K562 (cell line): ENCODE measurements around the gene ANO9. TPM values are rescaled to one million over a fixed set of nuclear protein-coding genes. Genes with fewer than 3 reads are reported as not detected.

Experiments used
- ATF6 ChIP-seq: sonication (generic); formaldehyde crosslinking; IDR thresholded peaks from 2 replicates; pipeline ENCODE4 v1.4.0; 2020; ENCODE audit warnings: mild to moderate bottlenecking, missing genetic modification reagents
- CCNT2 ChIP-seq: IDR thresholded peaks from 2 replicates; pipeline ENCODE4 v1.6.1; 2011; ENCODE audit warnings: borderline replicate concordance, low read depth, mild to moderate bottlenecking, moderate library complexity, mixed read lengths, low read length; ENCODE audit not compliant: insufficient read length; ENCODE audit errors: extremely low read depth
- FOXA1 ChIP-seq: fragments of 450-650 bp; IDR thresholded peaks from 2 replicates; pipeline ENCODE4 v1.6.1; 2016; ENCODE audit warnings: mild to moderate bottlenecking, borderline replicate concordance
- FOXP1 ChIP-seq: sonication (generic); formaldehyde crosslinking; IDR thresholded peaks from 2 replicates; pipeline ENCODE4 v1.8.0; 2022; ENCODE audit warnings: mild to moderate bottlenecking, missing genetic modification reagents
- HDGF ChIP-seq: fragments of 450-650 bp; IDR thresholded peaks from 2 replicates; pipeline ENCODE4 v1.6.1; 2016
- HMBOX1 ChIP-seq: sonication (generic); IDR thresholded peaks from 2 replicates; pipeline ENCODE4 v1.6.1; 2016
- HMGN3 ChIP-seq: IDR thresholded peaks from 2 replicates; pipeline ENCODE4 v1.6.1; 2011; ENCODE audit warnings: borderline replicate concordance, low read depth, mild to moderate bottlenecking, mixed read lengths, low read length; ENCODE audit not compliant: insufficient read length; ENCODE audit errors: extremely low read depth
- KAT8 ChIP-seq: fragments of 450-650 bp; IDR thresholded peaks from 2 replicates; pipeline ENCODE4 v1.6.1; 2016; ENCODE audit warnings: low read depth, mild to moderate bottlenecking
- NR2C2 ChIP-seq, 2 experiments: fragments of 200-800 bp in 1 of 2; sonication (Bioruptor generic) in 1 of 2; sonication (generic) in 1 of 2; formaldehyde crosslinking in 1 of 2; IDR thresholded peaks; 2 replicates each; pipeline versions ENCODE4 v1.6.1 to v1.8.0; 2016 to 2022; ENCODE audit warnings: mild to moderate bottlenecking in 1 of 2, missing compliant biosample characterization in 1 of 2, missing genetic modification characterization in 1 of 2, missing genetic modification reagents in 1 of 2
- RBFOX2 ChIP-seq: fragments of 200-400 bp; formaldehyde crosslinking; IDR thresholded peaks from 2 replicates; pipeline ENCODE4 v1.6.1; 2017; ENCODE audit warnings: low read depth, mild to moderate bottlenecking, low read length, moderate library complexity
- RBM14 ChIP-seq: fragments of 200-400 bp; formaldehyde crosslinking; IDR thresholded peaks from 2 replicates; pipeline ENCODE4 v1.6.1; 2018; ENCODE audit warnings: low read depth, mild to moderate bottlenecking, low read length, moderate library complexity, borderline replicate concordance; ENCODE audit not compliant: insufficient read depth
- TCF7L2 ChIP-seq: fragments of 150-350 bp; IDR thresholded peaks from 2 replicates; pipeline ENCODE4 v1.6.1; 2016; ENCODE audit warnings: low read depth, mild to moderate bottlenecking, low read length, moderate library complexity
- TEAD1 ChIP-seq, 2 experiments: fragments of 450-650 bp in 1 of 2; sonication (generic) in 1 of 2; formaldehyde crosslinking; IDR thresholded peaks; 2 replicates each; pipeline versions ENCODE4 v1.4.0 to v1.8.0; 2020 to 2022; ENCODE audit warnings: mild to moderate bottlenecking in 2 of 2, missing genetic modification reagents in 1 of 2
- ZBTB33 ChIP-seq: sonication (generic); formaldehyde crosslinking; IDR thresholded peaks from 2 replicates; pipeline ENCODE4 v1.8.1; 2023; ENCODE audit warnings: mild to moderate bottlenecking, missing genetic modification reagents
- polyA plus RNA-seq, 8 experiments: library from polyadenylated mRNA; depleted of rRNA in 4 of 8; stranded (reverse) in 5 of 8; unstranded in 3 of 8; fragments of >200 nt; fragmentation: Nextera tagmentation in 2 of 8; fragmentation: Illumina TruSeq in 1 of 8; extraction: Ambion mirVana in 2 of 8; extraction: Trizol in 1 of 8; gene quantifications; 2 replicates each; pipeline versions ENCODE4 v1.2.1 to v1.2.3, GENCODE V29; 2011 to 2014; ENCODE audit warnings: inconsistent platforms in 1 of 8, missing spikeins in 1 of 8
- total RNA-seq, 7 experiments: library from RNA; depleted of rRNA in 6 of 7; stranded (reverse); fragments of >200 nt in 6 of 7; fragmentation: Illumina TruSeq in 2 of 7; extraction: Trizol in 2 of 7; gene quantifications; 2 replicates each; pipeline versions ENCODE4 v1.2.1 to v1.2.3, GENCODE V29; 2011 to 2021; ENCODE audit warnings: low replicate concordance in 1 of 7
- TF ChIP-seq, protein P1 (sequence below): sonication (generic); formaldehyde crosslinking; IDR thresholded peaks from 2 replicates; pipeline ENCODE4 v1.8.0; 2022; ENCODE audit warnings: mild to moderate bottlenecking, missing genetic modification reagents

Gene ANO9
- total and polyA plus RNA-seq, 9 of the 15 experiments (the other 6 are each of a cell fraction or from before 2014, with no cell fraction given), result 0.20 to 14.5 (median 4.5) TPM

DNA sequence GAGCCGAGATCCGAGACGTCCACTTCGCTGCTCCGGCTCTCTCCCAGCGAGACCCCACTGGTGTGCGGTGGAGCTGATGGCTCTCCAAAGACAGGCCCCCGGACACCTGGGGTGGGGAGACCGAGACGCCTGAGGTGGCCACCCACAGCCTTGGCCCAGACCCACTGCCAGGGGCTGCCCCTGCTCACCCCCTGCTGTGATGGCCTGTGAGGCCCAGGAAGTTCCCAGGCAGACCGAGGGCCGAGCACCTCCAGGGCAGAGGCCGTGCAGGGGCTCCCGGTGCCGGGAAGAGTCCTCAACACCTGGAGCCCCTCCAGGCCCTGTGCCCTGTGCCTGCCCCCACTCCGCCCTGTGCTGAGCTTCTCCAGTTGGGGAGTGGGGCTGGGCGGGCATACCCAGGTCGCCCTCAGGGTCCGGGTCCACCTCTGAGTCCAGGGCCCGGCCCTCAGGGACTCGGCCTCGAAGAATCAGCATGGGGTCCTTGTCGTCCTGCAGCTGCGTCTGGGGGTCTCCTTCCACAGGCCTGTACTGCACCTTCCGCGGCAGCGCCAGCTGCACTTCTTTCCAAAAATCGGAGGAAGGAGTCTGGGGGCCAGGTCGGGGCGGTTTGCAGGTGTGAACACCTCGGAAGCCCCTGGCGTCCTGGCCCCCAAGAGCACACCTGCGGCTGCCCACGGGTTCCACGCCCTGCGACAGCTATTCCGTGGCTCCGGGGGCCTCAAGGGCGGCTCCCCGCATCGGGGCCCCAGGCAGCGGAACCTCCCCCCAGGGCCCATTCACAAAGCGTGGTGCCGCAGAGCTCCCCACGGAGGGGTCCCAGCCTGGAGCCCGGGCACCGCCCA is 35.6 kb downstream of the ANO9 start (continued):
- TF ChIP-seq ATF6 (CRISPR knock-in tag), result 0 out of 2 replicates have a peak, but pooled peaks have one; percentile 59
- TF ChIP-seq HMBOX1, result no peak
- no peak for TF ChIP-seq RBM14
- peak; percentile 8 for TF ChIP-seq CCNT2
- peak; percentile 1; the same call in 1 of the 2 replicates for TF ChIP-seq NR2C2 (CRISPR knock-in tag; IDR thresholded peaks at IDR 0.05)
- TF ChIP-seq NR2C2 (tag; IDR thresholded peaks at IDR 0.05), result no peak
- peak; percentile 73; the same call in 1 of the 2 replicates for TF ChIP-seq RBFOX2
- no peak for TF ChIP-seq TCF7L2
- TF ChIP-seq FOXP1 (CRISPR knock-in tag), result peak; percentile 67; the same call in 1 of the 2 replicates
- TF ChIP-seq HDGF, result no peak
- no peak for TF ChIP-seq KAT8
- 0 out of 4 replicates have a peak, but pooled peaks of 1 of the 2 experiments have one; percentile 22 for TF ChIP-seq TEAD1 (CRISPR knock-in tag; IDR thresholded peaks at IDR 0.05)
- peak; percentile 61; the same call in 1 of the 2 replicates for TF ChIP-seq ZBTB33
- peak; percentile 25 for TF ChIP-seq HMGN3
- TF ChIP-seq, protein P1, sequence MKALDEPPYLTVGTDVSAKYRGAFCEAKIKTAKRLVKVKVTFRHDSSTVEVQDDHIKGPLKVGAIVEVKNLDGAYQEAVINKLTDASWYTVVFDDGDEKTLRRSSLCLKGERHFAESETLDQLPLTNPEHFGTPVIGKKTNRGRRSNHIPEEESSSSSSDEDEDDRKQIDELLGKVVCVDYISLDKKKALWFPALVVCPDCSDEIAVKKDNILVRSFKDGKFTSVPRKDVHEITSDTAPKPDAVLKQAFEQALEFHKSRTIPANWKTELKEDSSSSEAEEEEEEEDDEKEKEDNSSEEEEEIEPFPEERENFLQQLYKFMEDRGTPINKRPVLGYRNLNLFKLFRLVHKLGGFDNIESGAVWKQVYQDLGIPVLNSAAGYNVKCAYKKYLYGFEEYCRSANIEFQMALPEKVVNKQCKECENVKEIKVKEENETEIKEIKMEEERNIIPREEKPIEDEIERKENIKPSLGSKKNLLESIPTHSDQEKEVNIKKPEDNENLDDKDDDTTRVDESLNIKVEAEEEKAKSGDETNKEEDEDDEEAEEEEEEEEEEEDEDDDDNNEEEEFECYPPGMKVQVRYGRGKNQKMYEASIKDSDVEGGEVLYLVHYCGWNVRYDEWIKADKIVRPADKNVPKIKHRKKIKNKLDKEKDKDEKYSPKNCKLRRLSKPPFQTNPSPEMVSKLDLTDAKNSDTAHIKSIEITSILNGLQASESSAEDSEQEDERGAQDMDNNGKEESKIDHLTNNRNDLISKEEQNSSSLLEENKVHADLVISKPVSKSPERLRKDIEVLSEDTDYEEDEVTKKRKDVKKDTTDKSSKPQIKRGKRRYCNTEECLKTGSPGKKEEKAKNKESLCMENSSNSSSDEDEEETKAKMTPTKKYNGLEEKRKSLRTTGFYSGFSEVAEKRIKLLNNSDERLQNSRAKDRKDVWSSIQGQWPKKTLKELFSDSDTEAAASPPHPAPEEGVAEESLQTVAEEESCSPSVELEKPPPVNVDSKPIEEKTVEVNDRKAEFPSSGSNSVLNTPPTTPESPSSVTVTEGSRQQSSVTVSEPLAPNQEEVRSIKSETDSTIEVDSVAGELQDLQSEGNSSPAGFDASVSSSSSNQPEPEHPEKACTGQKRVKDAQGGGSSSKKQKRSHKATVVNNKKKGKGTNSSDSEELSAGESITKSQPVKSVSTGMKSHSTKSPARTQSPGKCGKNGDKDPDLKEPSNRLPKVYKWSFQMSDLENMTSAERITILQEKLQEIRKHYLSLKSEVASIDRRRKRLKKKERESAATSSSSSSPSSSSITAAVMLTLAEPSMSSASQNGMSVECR (CRISPR knock-in tag), result 0 out of 2 replicates have a peak, but pooled peaks have one; percentile 48
- no peak for TF ChIP-seq FOXA1
